Muscle layer of duodenum (tissue), 2 donors: Measurements from ENCODE around the gene NR6A1.

Source experiments
- H3K27ac ChIP-seq: one replicate; pipeline ENCODE4 v1.7.0; 2013; ENCODE audit warnings: mild to moderate bottlenecking, low read length
- H3K27me3 ChIP-seq: one replicate; pipeline ENCODE4 v1.7.0; 2013; ENCODE audit warnings: low read depth, mild to moderate bottlenecking, control low read depth, low read length
- H3K36me3 ChIP-seq, 2 donors: one replicate each; pipeline ENCODE4 v1.7.0; 2013; ENCODE audit warnings: low read length in 2 of 2, control low read depth in 1 of 2, mild to moderate bottlenecking in 1 of 2; ENCODE audit not compliant: insufficient read depth in 2 of 2, control insufficient read depth in 1 of 2
- H3K4me1 ChIP-seq, 2 donors: one replicate each; pipeline ENCODE4 v1.7.0; 2013; ENCODE audit warnings: low read length in 2 of 2, mild to moderate bottlenecking in 2 of 2, control low read depth in 1 of 2, moderate library complexity in 1 of 2; ENCODE audit not compliant: insufficient read depth in 2 of 2, control insufficient read depth in 1 of 2
- H3K4me3 ChIP-seq, 2 donors: one replicate each; pipeline ENCODE4 v1.7.0; 2013; ENCODE audit warnings: low read length in 2 of 2, low read depth in 1 of 2, mild to moderate bottlenecking in 1 of 2
- H3K9me3 ChIP-seq, 2 donors: one replicate each; pipeline ENCODE4 v1.7.0; 2013; ENCODE audit warnings: low read length in 2 of 2, control low read depth in 1 of 2, mild to moderate bottlenecking in 1 of 2; ENCODE audit not compliant: control insufficient read depth in 1 of 2
- donor health status: healthy.

NR6A1 gene

GRCh38 chr9:124501771-124502320, 269.3 kb downstream of the NR6A1 start:
- Histone ChIP-seq H3K27me3 (peaks cover 46% of the 10 kb centered on the region), H3K36me3 (no peaks in the 10 kb centered on the region), H3K9me3 (no peaks in the 10 kb centered on the region), H3K4me1 (peaks cover 0 to 18% of the 10 kb centered on the region in 2 donors), H3K27ac (no peak overlapping the region), H3K4me3 (no peak overlapping the region)

- Histone ChIP-seq H3K27me3 (peaks cover 45% of the 10 kb centered on the region), H3K36me3 (no peaks in the 10 kb centered on the region), H3K9me3 (no peaks in the 10 kb centered on the region), H3K4me3 (no peak overlapping the region), H3K4me1 (peaks cover 0 to 18% of the 10 kb centered on the region in 2 donors), H3K27ac (no peak overlapping the region)
Measured at GRCh38 chr9:124500796-124501611, 270.1 kb downstream of the NR6A1 start.

GRCh38 chr9:124500028-124500795, 270.9 kb downstream of the NR6A1 start:
- H3K27me3 ChIP-seq = peaks cover 37% of the 10 kb centered on the region
- H3K9me3 ChIP-seq = no peaks in the 10 kb centered on the region
- H3K27ac ChIP-seq = no peak overlapping the region
- H3K4me3 ChIP-seq = no peak overlapping the region
- no peaks in the 10 kb centered on the region for H3K36me3 ChIP-seq
- peaks cover 0 to 18% of the 10 kb centered on the region in 2 donors for H3K4me1 ChIP-seq

DNA sequence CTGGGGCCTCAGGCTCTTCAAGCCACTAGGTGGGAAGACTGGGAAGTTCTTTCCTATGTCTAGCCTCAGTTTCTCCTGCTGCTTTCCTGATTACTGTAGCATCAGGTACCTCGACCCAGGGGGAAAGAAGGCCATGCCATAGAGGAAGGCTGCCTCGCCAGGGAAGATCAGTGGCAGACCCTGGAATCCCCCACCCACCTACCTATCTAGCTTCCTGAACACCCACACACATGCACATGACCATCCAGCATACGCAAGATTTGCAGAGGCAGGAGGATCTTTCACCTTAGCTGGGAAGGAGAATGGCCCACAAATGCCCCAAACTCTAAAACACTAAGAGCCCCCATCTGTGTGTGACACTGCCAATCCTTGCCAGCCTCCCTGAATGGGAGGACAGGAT, 271.9 kb downstream of the NR6A1 start:
- no peak overlapping the region for H3K4me3 ChIP-seq
- peaks cover 33% of the 10 kb centered on the region for H3K27me3 ChIP-seq
- H3K27ac ChIP-seq = no peak overlapping the region
- H3K4me1 ChIP-seq = peaks cover 0 to 13% of the 10 kb centered on the region in 2 donors
- H3K9me3 ChIP-seq = no peaks in the 10 kb centered on the region
- no peaks in the 10 kb centered on the region for H3K36me3 ChIP-seq

GRCh38 chr9:124498499-124499146, 272.5 kb downstream of the NR6A1 start:
- Histone ChIP-seq H3K4me1 (peaks cover 0 to 7% of the 10 kb centered on the region in 2 donors), H3K27ac (no peak overlapping the region), H3K36me3 (no peaks in the 10 kb centered on the region), H3K9me3 (no peaks in the 10 kb centered on the region), H3K27me3 (peaks cover 27% of the 10 kb centered on the region), H3K4me3 (no peak overlapping the region)

DNA sequence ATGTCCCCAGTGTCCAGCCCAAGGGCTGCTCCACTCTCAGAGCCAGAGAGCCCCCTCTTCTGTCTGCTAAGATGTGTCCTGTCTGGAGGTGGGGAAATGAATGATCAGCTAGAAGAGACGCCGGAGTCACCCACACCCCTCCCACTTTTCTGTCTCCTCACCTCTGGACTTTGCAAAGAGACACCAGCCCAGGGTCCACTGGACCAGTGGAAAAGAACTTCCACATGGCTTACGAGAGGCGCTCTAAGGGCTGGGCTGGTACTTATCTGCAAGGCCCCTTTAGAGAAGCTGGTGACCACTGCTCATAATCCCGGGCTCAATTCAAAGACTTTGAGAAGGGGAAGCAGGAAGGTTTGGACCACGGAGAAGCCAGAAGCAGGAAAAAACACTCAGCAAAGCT, 273.1 kb downstream of the NR6A1 start:
- Histone ChIP-seq H3K27ac (no peak overlapping the region), H3K9me3 (no peaks in the 10 kb centered on the region), H3K27me3 (peaks cover 22% of the 10 kb centered on the region), H3K4me1 (peaks cover 0 to 1% of the 10 kb centered on the region in 2 donors), H3K36me3 (no peaks in the 10 kb centered on the region), H3K4me3 (no peak overlapping the region)

DNA sequence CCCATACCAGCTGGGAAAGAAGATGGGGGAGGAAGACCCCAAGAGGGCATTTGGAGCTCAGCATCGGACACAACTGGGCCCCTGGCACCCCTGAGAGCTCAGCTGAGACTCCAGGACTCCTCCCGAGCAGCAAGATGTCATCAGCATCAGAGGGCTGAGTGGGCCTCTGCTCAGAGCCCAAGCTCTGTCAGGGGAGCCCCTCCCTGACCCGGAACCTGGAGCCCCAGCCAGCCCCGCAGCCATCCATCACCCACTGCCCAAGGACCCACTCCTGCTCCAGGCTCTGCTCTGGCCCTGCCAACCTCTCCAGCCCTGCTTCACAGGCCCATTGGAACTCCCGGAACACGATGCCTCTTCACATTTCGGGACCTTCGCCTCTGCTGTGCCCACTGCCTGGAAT, 273.7 kb downstream of the NR6A1 start:
- Histone ChIP-seq H3K4me1 (no peaks in the 10 kb centered on the region), H3K9me3 (no peaks in the 10 kb centered on the region), H3K27me3 (peaks cover 16% of the 10 kb centered on the region), H3K27ac (no peak overlapping the region), H3K4me3 (no peak overlapping the region), H3K36me3 (no peaks in the 10 kb centered on the region)

GRCh38 chr9:124496463-124496862, 274.6 kb downstream of the NR6A1 start:
- H3K27ac ChIP-seq = no peak overlapping the region
- no peaks in the 10 kb centered on the region for H3K9me3 ChIP-seq
- peaks cover 8% of the 10 kb centered on the region for H3K27me3 ChIP-seq
- no peaks in the 10 kb centered on the region for H3K4me1 ChIP-seq
- no peaks in the 10 kb centered on the region for H3K36me3 ChIP-seq
- no peak overlapping the region for H3K4me3 ChIP-seq

- H3K27ac ChIP-seq = no peak overlapping the region
- no peak overlapping the region for H3K4me3 ChIP-seq
- H3K9me3 ChIP-seq = no peaks in the 10 kb centered on the region
- no peaks in the 10 kb centered on the region for H3K4me1 ChIP-seq
- peaks cover 4% of the 10 kb centered on the region for H3K27me3 ChIP-seq
- no peaks in the 10 kb centered on the region for H3K36me3 ChIP-seq
Measured at GRCh38 chr9:124496075-124496449, 275.0 kb downstream of the NR6A1 start.

GRCh38 chr9:124495126-124496074, 275.7 kb downstream of the NR6A1 start:
- no peaks in the 10 kb centered on the region for H3K9me3 ChIP-seq
- no peaks in the 10 kb centered on the region for H3K27me3 ChIP-seq
- H3K36me3 ChIP-seq = no peaks in the 10 kb centered on the region
- no peaks in the 10 kb centered on the region for H3K4me1 ChIP-seq
- H3K4me3 ChIP-seq = no peak overlapping the region
- H3K27ac ChIP-seq = no peak overlapping the region
